ENCODE measurements around the gene KCNC1. TPM values are rescaled to one million over a fixed set of nuclear protein-coding genes. Genes with fewer than 3 reads are reported as not detected.

The KCNC1 gene
- total RNA-seq, 1 donor from 2014 or later = not detected

- H3K4me1 ChIP-seq = no peaks in the 10 kb centered on the region
- no peak overlapping the region for H3K4me3 ChIP-seq
- TF ChIP-seq CTCF (IDR thresholded peaks at IDR 0.05) = no peak
- no peaks in the 10 kb centered on the region for H3K36me3 ChIP-seq
- no peak for DNase-seq (ENCODE audit: low spot score in 2 of 2)
- intact Hi-C loops (cut with DNase I) = no loop called here
- peaks cover 6% of the 10 kb centered on the region for H3K27me3 ChIP-seq
- H3K27ac ChIP-seq = no peak overlapping the region
- H3K9me3 ChIP-seq = no peaks in the 10 kb centered on the region
These were observed 41.6 kb upstream of the KCNC1 start for GRCh38 chr11:17692931-17693330.

- no peaks in the 10 kb centered on the region for H3K4me1 ChIP-seq
- no peak overlapping the region for H3K27ac ChIP-seq
- DNase-seq (ENCODE audit: low spot score in 2 of 2) = no peak
- no peaks in the 10 kb centered on the region for H3K9me3 ChIP-seq
- H3K27me3 ChIP-seq = peaks cover 6% of the 10 kb centered on the region
- intact Hi-C loops (cut with DNase I) = no loop called here
- no peak overlapping the region for H3K4me3 ChIP-seq
- no peak for TF ChIP-seq CTCF (IDR thresholded peaks at IDR 0.05)
- no peaks in the 10 kb centered on the region for H3K36me3 ChIP-seq
These were observed 41.0 kb upstream of the KCNC1 start for GRCh38 chr11:17693531-17693930.

GRCh38 chr11:17694494-17695110 is 40.0 kb upstream of the KCNC1 start:
- Histone ChIP-seq H3K27ac (no peak overlapping the region), H3K4me1 (no peaks in the 10 kb centered on the region), H3K36me3 (no peaks in the 10 kb centered on the region), H3K27me3 (peaks cover 6% of the 10 kb centered on the region), H3K4me3 (no peak overlapping the region), H3K9me3 (no peaks in the 10 kb centered on the region)
- intact Hi-C loops (cut with DNase I) = no loop called here
- TF ChIP-seq CTCF (IDR thresholded peaks at IDR 0.05) = no peak
- DNase-seq (ENCODE audit: low spot score in 2 of 2) = no peak

- no peak for DNase-seq (ENCODE audit: low spot score in 2 of 2)
- Histone ChIP-seq H3K4me1 (no peaks in the 10 kb centered on the region), H3K27me3 (peaks cover 6% of the 10 kb centered on the region), H3K36me3 (no peaks in the 10 kb centered on the region), H3K4me3 (no peak overlapping the region), H3K27ac (no peak overlapping the region), H3K9me3 (no peaks in the 10 kb centered on the region)
- TF ChIP-seq CTCF (IDR thresholded peaks at IDR 0.05) = no peak
- intact Hi-C loops (cut with DNase I) = no loop called here
These were observed 38.8 kb upstream of the KCNC1 start for GRCh38 chr11:17695454-17696441.

GRCh38 chr11:17696741-17697140 is 37.8 kb upstream of the KCNC1 start:
- H3K36me3 ChIP-seq = no peaks in the 10 kb centered on the region
- intact Hi-C loops (cut with DNase I) = no loop called here
- TF ChIP-seq CTCF (IDR thresholded peaks at IDR 0.05) = no peak

More at GRCh38 chr11:17696741-17697140, 37.8 kb upstream of the KCNC1 start:
- no peaks in the 10 kb centered on the region for H3K9me3 ChIP-seq
- H3K4me3 ChIP-seq = no peak overlapping the region
- DNase-seq (ENCODE audit: low spot score in 2 of 2) = no peak
- no peak overlapping the region for H3K27ac ChIP-seq
- no peaks in the 10 kb centered on the region for H3K4me1 ChIP-seq
- peaks cover 6% of the 10 kb centered on the region for H3K27me3 ChIP-seq

All from ascending aorta (tissue), 2 donors.